Lung microvascular endothelial cell (primary cell): ENCODE measurements around the gene RUNX1. TPM values are rescaled to one million over a fixed set of nuclear protein-coding genes. Genes with fewer than 3 reads are reported as not detected.
"Not testable (repeated sequence)": the region's sequence is repeated elsewhere in the genome, so short reads cannot be mapped to it uniquely, and the experiment has no call there.

Experiments used
- DNase-seq, 2 donors: peaks; one replicate each; pipeline versions ENCODE4 v3.0.0 to v3.0.0-alpha.2; 2010; ENCODE audit warnings: low read depth in 2 of 2
- total RNA-seq: library from RNA; depleted of rRNA; stranded (reverse); fragments of >200 nt; gene quantifications from 2 replicates; pipeline ENCODE4 v1.2.1, GENCODE V29; 2014

Gene RUNX1
- total RNA-seq, 1 donor from 2014 or later: 0.20 TPM

GRCh38 chr21:34970167-34970500 lies 79.0 kb downstream of the RUNX1 start:
- DNase-seq: no peak

- no peak for DNase-seq
Observed at GRCh38 chr21:34969423-34970166, 79.5 kb downstream of the RUNX1 start.

- DNase-seq: no peak
Observed at GRCh38 chr21:34968414-34969333, 80.4 kb downstream of the RUNX1 start.

GRCh38 chr21:34967509-34968289 lies 81.4 kb downstream of the RUNX1 start:
- peak; percentile 5 to 22 for DNase-seq

- not testable (repeated sequence) for DNase-seq
Observed at GRCh38 chr21:34966881-34967280, 82.2 kb downstream of the RUNX1 start.

GRCh38 chr21:34965200-34966174 lies 83.6 kb downstream of the RUNX1 start:
- peak; percentile 60 to 80 for DNase-seq

- no peak for DNase-seq
Observed at GRCh38 chr21:34962586-34963222, 86.4 kb downstream of the RUNX1 start.

- DNase-seq: no peak
Observed at GRCh38 chr21:34962136-34962535, 87.0 kb downstream of the RUNX1 start.

GRCh38 chr21:34960687-34961086 lies 88.4 kb downstream of the RUNX1 start:
- DNase-seq: no peak

- DNase-seq: no peak
Observed at GRCh38 chr21:34959607-34960006, 89.5 kb downstream of the RUNX1 start.

GRCh38 chr21:34958040-34958439 lies 91.1 kb downstream of the RUNX1 start:
- no peak for DNase-seq

- no peak for DNase-seq
Observed at GRCh38 chr21:34956416-34957316, 92.4 kb downstream of the RUNX1 start.

- DNase-seq: no peak
Observed at GRCh38 chr21:34953950-34954349, 95.2 kb downstream of the RUNX1 start.

- DNase-seq: no peak
Observed at GRCh38 chr21:34952701-34953100, 96.4 kb downstream of the RUNX1 start.

GRCh38 chr21:34951868-34952267 lies 97.2 kb downstream of the RUNX1 start:
- DNase-seq: not testable (repeated sequence)

- DNase-seq: no peak
Observed at GRCh38 chr21:34950980-34951379, 98.1 kb downstream of the RUNX1 start.

- DNase-seq: no peak
Observed at GRCh38 chr21:34949499-34949898, 99.6 kb downstream of the RUNX1 start.

GRCh38 chr21:34949030-34949429 lies 100.1 kb downstream of the RUNX1 start:
- DNase-seq: no peak

GRCh38 chr21:34948157-34948556 lies 100.9 kb downstream of the RUNX1 start:
- no peak for DNase-seq
